IPS DF 19.7 (cell line): ENCODE measurements around the gene MYBL2.

Experiments used
- DNase-seq: peaks from one replicate; pipeline ENCODE4 v3.0.0-alpha.2; 2013; ENCODE audit warnings: low read depth, low spot score

Gene MYBL2

DNA sequence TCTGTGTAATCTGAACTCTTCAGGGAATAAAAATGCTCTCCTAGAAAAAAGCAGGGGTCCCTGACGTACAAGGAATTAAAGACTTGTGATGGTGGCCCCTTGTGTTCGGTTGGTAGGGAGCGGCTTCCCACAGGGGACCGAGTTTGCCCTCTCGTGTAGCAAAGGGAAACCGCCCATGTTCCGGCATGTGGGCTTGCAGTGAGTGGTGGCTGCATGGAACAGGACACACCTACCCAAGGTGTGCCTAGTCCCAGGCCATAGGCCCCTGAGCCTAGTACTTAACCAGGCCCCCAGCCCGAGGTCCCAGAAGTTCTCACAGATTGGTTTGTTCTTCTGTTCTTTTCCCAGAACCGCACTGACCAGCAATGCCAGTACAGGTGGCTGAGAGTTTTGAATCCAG lies 15.5 kb downstream of the MYBL2 start:
- no peak for DNase-seq

DNA sequence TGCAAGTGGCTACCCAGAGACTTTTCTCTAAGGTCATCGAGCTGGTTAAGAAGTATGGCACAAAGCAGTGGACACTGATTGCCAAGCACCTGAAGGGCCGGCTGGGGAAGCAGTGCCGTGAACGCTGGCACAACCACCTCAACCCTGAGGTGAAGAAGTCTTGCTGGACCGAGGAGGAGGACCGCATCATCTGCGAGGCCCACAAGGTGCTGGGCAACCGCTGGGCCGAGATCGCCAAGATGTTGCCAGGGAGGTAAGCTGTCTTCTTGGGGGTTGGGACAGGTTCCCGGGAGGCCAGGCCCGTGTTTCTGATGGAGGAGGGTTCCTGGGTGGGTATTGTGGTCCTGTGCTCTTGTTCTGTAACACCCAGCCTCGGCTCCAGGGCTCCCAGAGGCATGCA lies 19.9 kb downstream of the MYBL2 start:
- DNase-seq, result no peak

DNA sequence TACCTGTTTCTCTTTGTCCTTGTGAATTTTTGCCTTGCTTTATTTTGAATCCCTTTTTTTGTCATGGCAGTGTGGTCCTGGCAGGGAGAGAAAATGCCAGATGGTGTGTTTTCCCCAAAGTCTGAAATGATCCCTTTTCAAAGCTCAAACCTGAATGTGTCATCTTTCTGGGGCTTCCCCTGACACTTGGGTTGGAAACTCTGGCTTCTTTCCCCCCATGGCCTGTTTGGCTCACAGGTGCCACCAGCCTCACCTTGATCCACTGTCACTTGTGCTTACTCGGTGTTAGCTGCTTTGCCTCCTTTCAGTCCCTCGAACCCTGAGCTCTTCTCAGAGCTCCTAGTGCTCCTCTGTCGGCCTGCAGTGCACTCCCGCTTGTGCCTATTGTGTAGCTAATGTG lies 22.3 kb downstream of the MYBL2 start:
- no peak for DNase-seq

DNA sequence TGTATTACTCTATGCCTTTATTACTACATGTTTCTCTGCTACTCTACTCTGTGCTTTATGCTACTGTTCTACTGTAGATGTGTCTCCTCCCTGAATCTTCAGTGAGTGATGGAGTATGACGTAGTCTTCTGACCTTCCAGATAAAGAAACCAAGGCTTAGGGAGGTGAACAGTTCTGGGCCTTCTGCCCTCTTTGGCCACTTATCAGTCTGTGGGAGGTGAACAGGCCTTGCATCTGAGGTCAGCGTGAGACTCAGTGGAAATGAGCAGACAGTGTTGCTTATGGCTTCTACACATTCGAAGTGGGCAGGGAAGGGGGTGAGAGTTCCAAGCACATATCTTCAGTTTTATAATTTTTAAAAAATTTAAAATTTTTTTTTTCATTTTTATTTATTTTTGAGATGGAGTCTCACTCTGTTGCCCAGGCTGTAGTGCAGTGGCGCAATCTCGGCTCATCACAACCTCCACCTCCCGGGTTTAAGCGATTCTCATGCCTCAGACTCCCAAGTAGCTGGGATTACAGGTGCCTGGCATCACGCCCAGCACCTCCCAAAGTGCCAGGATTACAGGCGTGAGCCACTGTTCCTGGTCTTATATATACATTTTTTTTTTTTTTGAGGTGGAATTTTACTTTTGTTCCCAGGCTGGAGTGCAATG lies 24.2 kb downstream of the MYBL2 start:
- DNase-seq, result no peak

DNA sequence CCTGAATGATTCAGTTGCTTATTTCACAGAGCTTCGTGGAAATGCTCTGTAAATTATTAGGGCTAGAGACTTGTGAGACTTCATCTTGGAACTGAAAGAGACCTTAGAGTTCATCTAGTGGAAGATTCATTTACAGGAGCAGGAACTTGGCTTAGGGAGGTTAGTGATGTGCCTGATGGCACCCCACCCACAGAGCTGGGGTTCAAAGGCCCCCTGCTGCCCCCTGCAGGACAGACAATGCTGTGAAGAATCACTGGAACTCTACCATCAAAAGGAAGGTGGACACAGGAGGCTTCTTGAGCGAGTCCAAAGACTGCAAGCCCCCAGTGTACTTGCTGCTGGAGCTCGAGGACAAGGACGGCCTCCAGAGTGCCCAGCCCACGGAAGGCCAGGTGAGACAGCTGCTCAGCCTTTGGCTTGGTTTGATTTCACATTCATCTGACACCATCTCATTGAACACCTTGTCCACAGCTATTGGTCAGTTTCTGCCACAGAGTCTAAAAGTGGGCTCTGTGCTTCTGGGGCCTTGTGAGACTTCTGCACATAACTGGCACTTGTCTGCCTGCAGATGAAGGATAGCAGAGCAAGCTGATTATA lies 25.1 kb downstream of the MYBL2 start:
- DNase-seq, result no peak

DNA sequence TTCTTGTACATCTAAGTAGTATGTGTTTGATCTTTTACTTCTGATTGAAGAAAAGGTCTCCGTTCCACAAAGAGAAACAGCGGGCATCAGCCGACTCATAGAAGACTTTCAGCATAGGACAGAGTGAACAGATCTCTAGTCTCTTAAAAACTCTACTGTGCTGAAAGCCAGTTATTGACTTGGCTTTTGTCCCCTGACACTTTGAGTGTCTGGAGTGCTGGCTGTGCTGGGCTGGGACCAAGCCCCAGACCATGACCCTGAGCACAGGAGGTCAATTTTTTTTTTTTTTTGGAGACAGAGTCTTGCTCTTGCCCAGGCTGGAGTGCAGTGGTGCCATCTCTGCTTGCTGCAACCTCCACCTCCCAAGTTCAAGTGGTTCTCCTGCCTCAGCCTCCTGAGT lies 27.8 kb downstream of the MYBL2 start:
- no peak for DNase-seq

DNA sequence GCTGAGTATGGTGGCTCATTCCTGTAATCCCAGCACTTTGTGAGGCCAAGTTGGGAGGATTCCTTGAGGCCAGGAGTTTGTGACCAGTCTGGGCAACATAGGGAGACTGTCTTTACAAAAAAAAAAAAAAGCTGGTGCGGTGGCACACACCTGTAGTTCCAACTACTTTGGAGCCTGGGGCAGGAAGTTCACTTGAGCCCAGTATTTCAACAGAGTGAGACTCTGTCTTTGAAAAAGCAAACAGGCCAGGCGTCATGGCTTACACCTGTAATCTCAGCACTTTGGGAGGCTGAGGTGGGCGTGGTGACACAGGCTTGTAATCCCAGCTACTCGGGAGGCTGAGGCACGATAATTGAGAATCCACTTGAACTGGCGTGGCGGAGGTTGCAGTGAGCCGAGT lies 28.7 kb downstream of the MYBL2 start:
- DNase-seq, result no peak

DNA sequence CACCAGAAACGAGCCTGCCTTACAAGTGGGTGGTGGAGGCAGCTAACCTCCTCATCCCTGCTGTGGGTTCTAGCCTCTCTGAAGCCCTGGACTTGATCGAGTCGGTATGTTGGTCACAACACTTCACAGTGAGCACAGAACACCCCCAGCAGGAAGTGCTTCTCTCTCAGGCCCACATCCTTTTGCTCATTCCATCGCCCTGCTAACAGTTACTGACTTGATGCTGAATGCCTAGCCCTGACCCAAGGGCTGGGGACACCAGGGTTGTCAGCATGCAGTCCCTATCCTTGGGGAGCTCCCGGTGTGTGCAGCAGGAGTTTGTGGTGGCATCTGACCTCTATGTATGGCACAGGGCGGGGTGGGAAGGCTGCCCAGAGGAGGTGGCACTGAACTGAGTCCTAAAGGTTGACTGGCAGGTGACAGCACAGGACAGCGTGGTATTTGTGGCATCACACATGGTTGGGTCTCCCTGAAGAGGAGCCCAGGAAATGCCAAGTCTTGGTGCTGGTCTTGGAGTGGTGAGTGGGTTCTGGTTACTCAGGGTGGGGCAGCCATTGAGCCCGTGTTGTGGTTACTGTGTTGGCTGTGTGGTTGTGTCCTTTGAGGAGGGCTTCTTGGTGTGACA lies 33.1 kb downstream of the MYBL2 start:
- DNase-seq, result no peak

DNA sequence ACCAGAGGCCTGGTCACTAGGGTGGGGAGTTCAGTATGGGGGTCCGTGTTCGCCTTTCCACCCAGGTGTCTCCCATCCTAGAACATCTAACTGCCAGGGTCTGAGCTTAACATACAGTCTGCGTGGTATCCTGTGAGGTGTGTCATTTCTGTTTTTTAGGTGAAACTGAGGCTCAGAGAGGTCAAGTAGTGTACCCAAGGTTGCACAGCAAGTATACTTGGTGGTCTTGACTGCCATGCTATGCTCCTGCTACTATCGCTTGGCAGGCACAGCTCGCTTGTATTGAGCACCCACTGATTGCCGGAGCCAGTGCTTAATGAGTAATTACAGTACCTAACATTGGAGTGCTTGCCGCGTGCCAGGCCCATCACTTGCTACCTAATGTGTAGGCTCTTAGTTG lies 33.7 kb downstream of the MYBL2 start:
- DNase-seq, result no peak

DNA sequence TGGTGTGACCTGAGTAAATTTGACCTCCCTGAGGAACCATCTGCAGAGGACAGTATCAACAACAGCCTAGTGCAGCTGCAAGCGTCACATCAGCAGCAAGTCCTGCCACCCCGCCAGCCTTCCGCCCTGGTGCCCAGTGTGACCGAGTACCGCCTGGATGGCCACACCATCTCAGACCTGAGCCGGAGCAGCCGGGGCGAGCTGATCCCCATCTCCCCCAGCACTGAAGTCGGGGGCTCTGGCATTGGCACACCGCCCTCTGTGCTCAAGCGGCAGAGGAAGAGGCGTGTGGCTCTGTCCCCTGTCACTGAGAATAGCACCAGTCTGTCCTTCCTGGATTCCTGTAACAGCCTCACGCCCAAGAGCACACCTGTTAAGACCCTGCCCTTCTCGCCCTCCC lies 35.6 kb downstream of the MYBL2 start:
- no peak for DNase-seq

DNA sequence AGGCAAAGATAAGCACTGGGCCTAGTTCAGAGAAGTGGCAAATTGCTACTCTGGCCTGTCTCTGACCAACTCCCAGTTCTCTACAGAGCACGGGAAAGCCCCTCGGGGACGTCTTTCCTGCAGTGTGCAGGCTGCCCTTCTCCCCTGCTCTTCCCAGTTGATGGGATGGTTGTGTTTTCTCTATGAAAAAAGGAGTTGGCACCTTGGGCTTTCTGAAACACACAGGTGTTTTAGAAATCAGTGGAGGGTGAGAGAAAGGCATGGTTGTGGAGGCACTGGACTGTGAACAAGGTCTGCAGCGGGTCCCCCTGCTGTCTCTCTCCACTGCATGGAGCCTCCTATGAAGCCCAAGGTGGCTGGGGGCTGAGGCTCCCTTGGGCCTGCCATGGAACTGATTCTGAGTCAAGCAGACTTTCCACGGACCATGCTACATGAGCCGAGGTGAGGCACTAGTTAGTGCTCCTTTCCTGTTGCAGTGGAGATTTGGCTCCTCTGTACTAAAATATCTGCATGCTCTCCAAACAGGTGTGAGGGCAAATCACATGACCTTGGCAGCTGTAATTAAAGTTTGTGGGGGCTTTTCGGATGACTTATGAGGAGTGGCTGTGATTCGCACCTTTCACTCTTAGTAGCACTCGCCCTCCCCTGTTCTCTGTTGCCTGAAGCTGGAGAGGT lies 43.6 kb downstream of the MYBL2 start:
- no peak for DNase-seq

DNA sequence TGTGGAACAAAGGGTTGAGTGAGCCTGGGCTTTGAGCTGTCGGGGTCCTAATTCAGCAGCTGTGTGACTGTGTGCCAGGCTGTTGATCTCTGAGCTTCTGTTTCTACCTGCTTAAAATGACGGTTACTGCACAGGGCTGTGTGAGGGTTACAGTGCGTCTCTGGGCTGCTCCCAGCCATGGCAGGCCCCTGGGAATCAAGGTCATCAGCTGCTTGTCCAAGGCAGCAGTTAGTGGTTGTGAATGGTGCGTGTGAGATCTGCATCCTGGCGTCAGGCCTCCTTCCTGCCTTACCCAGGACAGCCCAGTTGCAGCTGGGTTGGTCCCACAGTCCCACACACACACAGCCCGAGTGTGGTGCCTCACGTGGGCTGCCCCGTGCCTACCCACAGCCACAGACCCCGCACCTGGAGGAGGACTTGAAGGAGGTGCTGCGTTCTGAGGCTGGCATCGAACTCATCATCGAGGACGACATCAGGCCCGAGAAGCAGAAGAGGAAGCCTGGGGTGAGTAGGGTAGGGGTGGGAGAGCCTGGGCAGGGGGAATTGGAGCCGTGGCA lies 44.3 kb downstream of the MYBL2 start:
- no peak for DNase-seq

DNA sequence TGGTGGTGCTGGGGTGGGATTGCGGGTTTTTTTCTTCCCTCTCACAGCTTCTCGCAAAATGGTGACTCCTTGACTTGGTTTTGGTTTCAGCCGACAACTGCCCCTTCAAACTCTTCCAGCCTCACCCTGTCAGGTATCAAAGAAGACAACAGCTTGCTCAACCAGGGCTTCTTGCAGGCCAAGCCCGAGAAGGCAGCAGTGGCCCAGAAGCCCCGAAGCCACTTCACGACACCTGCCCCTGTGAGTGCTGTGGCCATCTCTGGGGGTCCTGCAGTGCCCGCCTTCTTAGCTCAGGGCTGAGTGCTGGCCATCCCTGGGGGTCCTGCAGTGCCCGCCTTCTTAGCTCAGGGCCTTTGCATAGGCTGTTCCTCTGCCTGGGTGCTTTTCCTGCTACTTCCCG lies 48.1 kb downstream of the MYBL2 start:
- no peak for DNase-seq

DNA sequence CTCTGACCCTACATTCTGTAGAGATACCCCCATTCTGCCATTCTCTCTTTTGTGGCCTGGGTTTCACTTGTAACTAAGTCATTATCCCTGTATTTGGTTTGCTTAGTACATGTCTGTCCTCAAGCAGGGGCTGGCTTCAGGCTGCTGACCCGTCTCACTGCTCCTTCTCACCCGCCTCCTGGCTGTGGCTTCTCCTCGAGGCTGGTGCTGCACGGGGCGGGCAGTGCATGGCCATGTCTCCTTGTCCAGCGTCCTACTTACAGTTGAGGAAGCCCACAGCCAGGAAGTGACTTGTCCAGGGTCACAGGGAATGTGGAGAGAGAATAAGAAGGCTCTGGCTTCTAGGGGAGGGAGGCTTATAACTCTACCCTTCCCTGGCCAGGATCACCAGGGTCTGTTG lies 48.6 kb downstream of the MYBL2 start:
- no peak for DNase-seq

DNA sequence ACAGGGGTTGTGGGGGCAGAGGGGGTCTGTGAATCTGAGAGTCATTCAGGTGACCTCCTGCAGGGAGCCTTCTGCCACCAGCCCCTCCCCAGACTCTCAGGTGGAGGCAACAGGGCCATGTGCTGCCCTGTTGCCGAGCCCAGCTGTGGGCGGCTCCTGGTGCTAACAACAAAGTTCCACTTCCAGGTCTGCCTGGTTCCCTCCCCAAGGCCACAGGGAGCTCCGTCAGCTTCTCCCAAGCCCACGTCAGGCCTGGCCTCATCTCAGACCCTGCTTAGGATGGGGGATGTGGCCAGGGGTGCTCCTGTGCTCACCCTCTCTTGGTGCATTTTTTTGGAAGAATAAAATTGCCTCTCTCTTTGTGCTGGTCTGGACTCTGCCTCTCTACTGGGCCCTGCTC lies 49.2 kb downstream of the MYBL2 start:
- no peak for DNase-seq

DNA sequence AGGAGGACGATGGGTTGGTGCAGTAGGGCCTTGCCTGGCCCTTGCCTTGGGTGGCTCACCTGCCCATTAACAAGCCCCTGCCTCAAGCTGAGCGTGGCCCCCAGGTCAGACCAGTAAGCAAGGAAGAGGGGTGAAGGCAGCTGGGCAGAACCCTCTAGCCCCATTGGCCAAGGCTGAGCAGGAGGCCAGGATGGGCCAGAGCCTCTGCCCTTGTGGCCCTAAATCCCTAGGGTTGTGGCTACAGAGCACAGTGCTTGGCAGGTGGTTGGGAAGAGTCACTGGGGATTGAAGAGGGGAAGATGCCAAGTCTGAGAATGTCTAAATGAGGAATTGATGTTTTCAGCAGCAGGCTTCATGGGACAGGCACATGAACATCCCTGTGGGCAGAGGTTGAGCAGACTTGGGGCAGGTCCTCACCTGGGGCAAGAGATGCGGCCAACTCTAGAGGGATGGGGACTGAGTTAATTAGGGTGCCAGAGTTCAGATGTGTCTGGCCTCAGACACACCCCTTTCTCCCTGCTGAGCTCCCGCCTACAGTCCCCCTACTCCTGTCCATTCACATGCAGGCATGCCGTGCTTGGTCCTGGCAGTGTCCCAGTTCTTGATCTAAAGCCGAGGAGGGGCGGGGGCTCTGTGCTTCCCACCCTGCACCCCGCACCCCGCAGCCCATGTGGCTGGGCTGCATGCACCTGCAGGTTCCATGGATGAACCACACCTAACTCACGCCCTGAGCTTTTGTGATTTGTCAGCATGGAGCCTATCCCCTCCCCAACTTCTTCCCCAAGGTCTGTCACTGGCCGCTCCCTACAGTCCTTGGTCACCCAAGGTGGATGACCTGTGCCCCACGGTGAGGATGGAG lies 50.1 kb downstream of the MYBL2 start:
- no peak for DNase-seq

DNA sequence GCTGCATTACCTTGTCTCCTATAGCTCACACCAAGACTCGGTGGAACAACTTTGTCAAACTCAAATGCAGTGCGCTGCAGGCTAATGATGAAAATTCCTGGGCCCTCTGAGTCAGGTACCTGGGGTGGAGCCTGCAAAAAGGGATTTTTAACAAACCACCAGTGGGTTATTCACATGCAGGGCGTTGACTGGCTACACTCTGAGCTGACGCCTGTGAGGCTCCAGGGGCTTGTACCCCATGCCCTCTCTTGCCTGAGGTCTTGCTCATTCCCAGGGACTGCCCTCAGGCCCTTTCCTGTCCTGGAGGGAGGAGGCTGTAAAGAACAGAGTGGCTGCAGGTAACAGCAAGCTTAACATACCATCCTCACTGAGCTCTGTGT lies 50.7 kb downstream of the MYBL2 start:
- DNase-seq, result no peak

DNA sequence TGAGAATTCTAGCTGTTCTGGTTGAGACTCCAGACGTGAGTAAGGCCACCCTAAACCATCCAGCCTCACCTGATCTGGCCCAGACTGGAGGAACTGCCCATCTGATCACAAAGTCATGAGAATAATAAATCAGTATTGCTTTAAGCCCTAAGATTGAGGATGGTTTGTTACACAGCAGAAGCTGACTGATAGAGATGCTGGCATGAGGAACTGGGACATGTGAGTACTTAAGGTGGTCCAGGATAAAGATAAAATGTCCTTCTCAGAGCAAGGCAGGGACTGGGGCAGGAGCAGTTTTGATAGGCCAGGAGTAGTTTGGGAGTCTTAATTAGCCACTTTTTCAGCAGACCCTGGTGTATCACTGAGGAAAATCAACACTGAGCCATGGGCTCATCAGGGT lies 53.1 kb downstream of the MYBL2 start:
- no peak for DNase-seq

DNA sequence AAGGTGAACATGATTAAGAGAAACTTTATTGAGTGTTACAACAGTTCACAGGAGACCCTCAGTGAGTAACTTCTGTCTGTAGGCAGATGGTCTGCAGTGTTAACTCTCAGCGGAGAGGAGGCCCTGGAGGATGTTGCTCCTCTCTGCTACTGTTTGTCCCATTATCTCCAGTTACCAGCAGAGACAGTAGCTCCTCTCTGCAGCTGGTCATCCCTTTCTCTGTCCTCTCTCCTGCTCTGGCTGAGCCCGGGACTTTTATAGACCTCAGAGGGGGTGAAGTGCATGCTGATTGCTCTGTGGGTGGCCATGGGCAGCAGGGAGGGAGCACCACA lies 54.1 kb downstream of the MYBL2 start:
- DNase-seq, result no peak

DNA sequence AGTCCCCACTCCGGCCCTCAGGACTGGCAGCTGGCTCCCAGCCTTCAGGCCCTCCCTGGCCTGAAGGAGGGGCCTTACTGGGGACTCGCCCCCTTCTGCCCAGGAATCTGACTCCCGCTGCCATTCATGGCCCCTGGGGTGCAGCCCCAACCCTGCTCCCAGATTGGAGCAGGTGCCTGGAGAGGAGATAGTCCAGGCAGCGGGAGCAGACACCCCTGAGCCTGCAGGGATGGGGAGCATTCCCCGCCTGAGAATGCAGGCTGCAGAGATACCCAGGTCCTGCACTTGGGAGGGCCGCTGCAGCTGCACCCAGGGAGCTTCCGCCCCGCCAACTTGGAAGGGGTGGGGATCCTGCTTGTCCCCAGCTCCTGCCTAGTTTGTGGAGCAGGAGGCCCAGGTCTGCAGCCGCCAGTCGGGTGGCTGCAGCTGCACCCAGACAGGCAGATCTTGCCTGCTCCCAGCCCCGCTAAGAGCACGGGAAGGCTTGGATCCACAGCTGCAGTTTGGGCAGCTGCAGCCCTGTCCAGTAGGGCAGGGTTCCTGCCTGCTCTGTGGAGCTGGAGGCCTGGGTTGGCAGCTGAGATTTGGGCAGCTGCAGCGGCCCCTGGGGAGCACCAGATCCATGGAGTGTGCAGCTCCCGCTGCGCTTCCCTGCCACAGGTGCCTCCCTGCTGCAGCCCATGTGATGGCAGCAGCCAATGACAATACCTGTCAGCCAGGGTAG lies 54.7 kb downstream of the MYBL2 start:
- no peak for DNase-seq

DNA sequence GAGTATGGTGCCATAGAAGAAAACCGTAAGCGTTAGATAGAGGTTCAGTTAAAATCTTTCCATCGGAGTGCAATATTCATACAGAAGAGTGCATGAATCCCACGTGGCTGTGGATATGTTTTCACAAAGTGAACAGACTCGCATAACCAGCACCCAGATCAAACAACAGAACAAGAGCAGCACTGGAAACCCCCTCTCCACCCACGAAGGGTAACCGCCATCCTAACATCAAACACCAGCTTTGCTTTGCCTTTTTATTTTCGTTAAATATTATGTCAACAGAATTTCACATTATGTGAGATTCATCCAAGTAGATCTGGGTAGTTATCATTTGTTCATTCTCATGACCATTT lies 55.2 kb downstream of the MYBL2 start:
- DNase-seq, result no peak
